ENCODE measurements around the gene ADSS2. TPM values are rescaled to one million over a fixed set of nuclear protein-coding genes. Genes with fewer than 3 reads are reported as not detected.
A peak's percentile ranks its signal among the peaks of the same experiment; 100 is the strongest.

The ADSS2 gene
- total RNA-seq, 1 donor, result 51.2 TPM

GRCh38 chr1:244393604-244394176 lies 58.0 kb downstream of the ADSS2 start:
- no peak for TF ChIP-seq CTCF (IDR thresholded peaks at IDR 0.05; ENCODE audit: insufficient read depth, low read length)
- H3K4me3 ChIP-seq (ENCODE audit: low read depth, low read length), result no peak overlapping the region
- DNase-seq (ENCODE audit: low read depth), result no peak

DNA sequence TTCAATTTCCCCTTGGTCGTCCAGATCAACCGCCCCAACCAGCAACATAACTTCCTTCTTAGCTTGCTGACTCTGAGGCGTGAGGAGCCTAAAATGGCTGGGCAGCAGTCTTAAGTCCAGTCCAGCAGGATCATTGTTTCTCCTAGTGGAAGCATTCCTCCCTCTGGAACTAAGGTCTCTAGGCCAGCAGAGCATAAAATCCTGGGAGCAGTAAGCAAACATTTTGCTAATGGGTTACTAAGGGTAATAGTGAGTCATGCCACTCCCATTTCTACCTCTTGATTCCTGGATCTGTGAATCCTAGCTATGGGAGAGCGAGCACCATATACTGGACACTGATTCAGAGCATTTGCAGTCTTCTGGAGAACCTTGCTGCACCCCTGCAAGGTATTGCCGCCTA lies 59.9 kb downstream of the ADSS2 start:
- TF ChIP-seq CTCF (IDR thresholded peaks at IDR 0.05; ENCODE audit: insufficient read depth, low read length), result no peak
- DNase-seq (ENCODE audit: low read depth), result no peak
- H3K4me3 ChIP-seq (ENCODE audit: low read depth, low read length), result no peak overlapping the region

GRCh38 chr1:244388961-244389360 lies 62.7 kb downstream of the ADSS2 start:
- TF ChIP-seq CTCF (IDR thresholded peaks at IDR 0.05; ENCODE audit: insufficient read depth, low read length), result no peak
- DNase-seq (ENCODE audit: low read depth), result peak; percentile 22
- no peak overlapping the region for H3K4me3 ChIP-seq (ENCODE audit: low read depth, low read length)

GRCh38 chr1:244387415-244387814 lies 64.3 kb downstream of the ADSS2 start:
- no peak overlapping the region for H3K4me3 ChIP-seq (ENCODE audit: low read depth, low read length)
- TF ChIP-seq CTCF (IDR thresholded peaks at IDR 0.05; ENCODE audit: insufficient read depth, low read length), result no peak
- DNase-seq (ENCODE audit: low read depth), result no peak

DNA sequence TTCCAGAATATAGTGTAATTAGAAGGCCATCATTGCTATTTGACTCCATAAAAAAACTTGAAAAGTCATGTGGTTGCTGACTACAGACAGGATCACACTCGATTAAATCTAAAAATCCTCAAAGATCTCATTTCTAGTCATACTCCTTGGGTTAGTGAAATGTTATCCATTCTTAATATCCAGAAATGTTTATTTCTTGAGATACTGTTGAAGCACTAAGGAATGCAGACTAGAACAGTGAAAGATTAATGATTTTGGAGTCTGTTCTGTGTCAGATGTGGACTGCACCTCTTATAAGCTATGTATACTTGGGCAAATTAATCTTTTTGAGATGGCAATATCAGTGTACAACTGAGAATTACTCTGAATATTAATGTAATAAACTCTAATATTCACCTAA lies 65.1 kb downstream of the ADSS2 start:
- TF ChIP-seq CTCF (IDR thresholded peaks at IDR 0.05; ENCODE audit: insufficient read depth, low read length), result no peak
- DNase-seq (ENCODE audit: low read depth), result peak; percentile 16
- H3K4me3 ChIP-seq (ENCODE audit: low read depth, low read length), result no peak overlapping the region

- no peak for TF ChIP-seq CTCF (IDR thresholded peaks at IDR 0.05; ENCODE audit: insufficient read depth, low read length)
- peak; percentile 27 for DNase-seq (ENCODE audit: low read depth)
- no peak overlapping the region for H3K4me3 ChIP-seq (ENCODE audit: low read depth, low read length)
Measured at GRCh38 chr1:244384066-244384465, 67.6 kb downstream of the ADSS2 start.

GRCh38 chr1:244383278-244383884 lies 68.3 kb downstream of the ADSS2 start:
- no peak overlapping the region for H3K4me3 ChIP-seq (ENCODE audit: low read depth, low read length)
- DNase-seq (ENCODE audit: low read depth), result no peak
- TF ChIP-seq CTCF (IDR thresholded peaks at IDR 0.05; ENCODE audit: insufficient read depth, low read length), result no peak
